Posterior cingulate gyrus (tissue), 11 donors: ENCODE results near the gene DOK6.
"Not testable (repeated sequence)": the region's sequence is repeated elsewhere in the genome, so short reads cannot be mapped to it uniquely, and the experiment has no call there.

ENCODE experiments used
- DNase-seq, 10 donors: peaks; one replicate each; pipeline versions ENCODE4 v3.0.0 to v3.0.0-alpha.2; 2020 to 2021; ENCODE audit warnings: mixed read lengths in 3 of 10
- intact Hi-C: fragments of 100-400 bp; cut with DNase I; formaldehyde crosslinking; loops from one replicate; pipeline ENCODE4 v1.15.1; 2023

Gene DOK6

GRCh38 chr18:69616114-69616513 lies 215.4 kb downstream of the DOK6 start:
- DNase-seq, result peak in 1 of 10 donors; percentile 57
- intact Hi-C loops, result no loop called here

GRCh38 chr18:69617408-69617807 lies 216.7 kb downstream of the DOK6 start:
- no peak for DNase-seq
- intact Hi-C loops, result no loop called here

GRCh38 chr18:69617888-69618287 lies 217.2 kb downstream of the DOK6 start:
- intact Hi-C loops, result no loop called here

GRCh38 chr18:69622184-69622583 lies 221.5 kb downstream of the DOK6 start:
- intact Hi-C loops, result no loop called here
- DNase-seq, result no peak

More at GRCh38 chr18:69617888-69618287, 217.2 kb downstream of the DOK6 start:
- no peak for DNase-seq

- intact Hi-C loops, result no loop called here
- DNase-seq, result no peak
Measured at GRCh38 chr18:69622961-69623360, 222.3 kb downstream of the DOK6 start.

GRCh38 chr18:69626171-69626570 lies 225.5 kb downstream of the DOK6 start:
- DNase-seq, result no peak
- intact Hi-C loops, result no loop called here

- no peak for DNase-seq
Measured at GRCh38 chr18:69626643-69627242, 226.1 kb downstream of the DOK6 start.

GRCh38 chr18:69628774-69629359 lies 228.2 kb downstream of the DOK6 start:
- intact Hi-C loops, result no loop called here
- DNase-seq, result no peak

More at GRCh38 chr18:69626643-69627242, 226.1 kb downstream of the DOK6 start:
- intact Hi-C loops, result no loop called here

- intact Hi-C loops, result no loop called here
Measured at GRCh38 chr18:69631281-69631680, 230.6 kb downstream of the DOK6 start.

GRCh38 chr18:69635482-69635881 lies 234.8 kb downstream of the DOK6 start:
- intact Hi-C loops, result no loop called here
- DNase-seq, result no peak

More at GRCh38 chr18:69631281-69631680, 230.6 kb downstream of the DOK6 start:
- no peak for DNase-seq

- intact Hi-C loops, result no loop called here
- DNase-seq, result no peak
Measured at GRCh38 chr18:69636529-69637301, 236.0 kb downstream of the DOK6 start.

- DNase-seq, result no peak
- intact Hi-C loops, result no loop called here
Measured at GRCh38 chr18:69638056-69638455, 237.4 kb downstream of the DOK6 start.

- no peak for DNase-seq
- intact Hi-C loops, result no loop called here
Measured at GRCh38 chr18:69647702-69648101, 247.0 kb downstream of the DOK6 start.

- intact Hi-C loops, result no loop called here
- DNase-seq, result no peak
Measured at GRCh38 chr18:69648486-69648885, 247.8 kb downstream of the DOK6 start.

GRCh38 chr18:69649684-69650083 lies 249.0 kb downstream of the DOK6 start:
- intact Hi-C loops, result no loop called here
- no peak for DNase-seq

GRCh38 chr18:69651243-69651642 lies 250.6 kb downstream of the DOK6 start:
- peak in 1 of 10 donors; percentile 52 for DNase-seq
- intact Hi-C loops, result no loop called here

GRCh38 chr18:69655816-69656215 lies 255.1 kb downstream of the DOK6 start:
- no peak for DNase-seq
- intact Hi-C loops, result no loop called here

GRCh38 chr18:69658103-69658502 lies 257.4 kb downstream of the DOK6 start:
- intact Hi-C loops, result no loop called here
- DNase-seq, result peak in 1 of 10 donors; percentile 56

- intact Hi-C loops, result no loop called here
- no peak for DNase-seq
Measured at GRCh38 chr18:69658685-69659084, 258.0 kb downstream of the DOK6 start.

GRCh38 chr18:69659142-69659651 lies 258.5 kb downstream of the DOK6 start:
- no peak for DNase-seq
- intact Hi-C loops, result no loop called here

GRCh38 chr18:69662090-69662489 lies 261.4 kb downstream of the DOK6 start:
- intact Hi-C loops, result not testable (repeated sequence)
- DNase-seq, result peak in 1 of 10 donors; percentile 62
